SK-N-SH (cell line): ENCODE measurements around the gene TMEM62. TPM values are rescaled to one million over a fixed set of nuclear protein-coding genes. Genes with fewer than 3 reads are reported as not detected.

Source experiments
- CTCF ChIA-PET: fragments of 300-600, 350-600 bp; formaldehyde crosslinking; extraction: SDS; loops from one replicate; lab custom pipeline; 2021; lab: Yijun Ruan, JAX
- POLR2A ChIA-PET: fragments of 350-600 bp; sonication (Branson Sonifier 250); formaldehyde crosslinking; extraction: SDS; loops from one replicate; lab custom pipeline; 2020; ENCODE audit warnings: antibody characterized with exemption, inconsistent platforms; lab: Yijun Ruan, JAX
- DNase-seq: peaks from one replicate; pipeline ENCODE4 v3.0.0; 2012
- H2AFZ ChIP-seq: fragments of 200-600 bp; sonication (generic); 2 replicates; pipeline ENCODE4 v1.8.1; 2016; ENCODE audit warnings: antibody characterized with exemption, mild to moderate bottlenecking, low read depth
- H3F3A ChIP-seq: fragments of 200-600 bp; sonication (generic); replicated peaks from 2 replicates; pipeline ENCODE3; 2016; ENCODE audit warnings: antibody characterized with exemption, mild to moderate bottlenecking; ENCODE audit not compliant: insufficient read depth
- H3K27ac ChIP-seq, 2 experiments: fragments of 200-500 bp in 1 of 2; fragments of 200-600 bp in 1 of 2; sonication (Bioruptor generic) in 1 of 2; sonication (generic), shearing (Covaris generic) in 1 of 2; 2 replicates each; pipeline versions ENCODE4 v1.5.1 to v1.6.1; 2014 to 2016; ENCODE audit warnings: low read depth in 2 of 2, inconsistent platforms in 1 of 2, low read length in 1 of 2, mild to moderate bottlenecking in 1 of 2, mixed read lengths in 1 of 2
- H3K27me3 ChIP-seq: fragments of 200-600 bp; sonication (generic), shearing (Covaris generic); 2 replicates; pipeline ENCODE4 v1.6.1; 2016; ENCODE audit warnings: mixed run types; ENCODE audit not compliant: insufficient read depth
- H3K36me3 ChIP-seq, 2 experiments: fragments of 200-500 bp in 1 of 2; fragments of 200-600 bp in 1 of 2; sonication (Bioruptor generic) in 1 of 2; sonication (generic) in 1 of 2; replicated peaks in 1 of 2; 2 replicates each; pipeline versions ENCODE3 to v1.5.1; 2014 to 2016; ENCODE audit warnings: low read length in 1 of 2, mild to moderate bottlenecking in 1 of 2; ENCODE audit not compliant: insufficient read depth in 2 of 2, control insufficient read depth in 1 of 2
- H3K4me1 ChIP-seq, 2 experiments: fragments of 200-500 bp in 1 of 2; fragments of 200-600 bp in 1 of 2; sonication (Bioruptor generic) in 1 of 2; sonication (generic), shearing (Covaris generic) in 1 of 2; 2 replicates each; pipeline versions ENCODE4 v1.5.1 to v1.6.1; 2014 to 2016; ENCODE audit warnings: low read depth in 1 of 2, low read length in 1 of 2, mixed run types in 1 of 2; ENCODE audit not compliant: insufficient read depth in 2 of 2, control insufficient read depth in 1 of 2
- H3K4me2 ChIP-seq: fragments of 200-600 bp; sonication (generic), shearing (Covaris generic); 2 replicates; pipeline ENCODE4 v1.6.1; 2017; ENCODE audit warnings: mixed run types
- H3K4me3 ChIP-seq, 2 experiments: fragments of 200-500 bp in 1 of 2; fragments of 200-600 bp in 1 of 2; sonication (Bioruptor generic) in 1 of 2; sonication (generic), shearing (Covaris generic) in 1 of 2; 2 replicates each; pipeline versions ENCODE4 v1.5.1 to v1.8.1; 2014 to 2016; ENCODE audit warnings: low read depth in 2 of 2, inconsistent platforms in 1 of 2, low read length in 1 of 2, mild to moderate bottlenecking in 1 of 2, mixed read lengths in 1 of 2, moderate library complexity in 1 of 2
- H3K79me2 ChIP-seq: fragments of 200-600 bp; sonication (generic); 2 replicates; pipeline ENCODE4 v1.8.1; 2017; ENCODE audit warnings: mild to moderate bottlenecking; ENCODE audit not compliant: insufficient read depth
- H3K9ac ChIP-seq: fragments of 200-600 bp; sonication (generic); 2 replicates; pipeline ENCODE4 v1.6.1; 2017; ENCODE audit warnings: mixed run types
- H3K9me2 ChIP-seq: fragments of 200-600 bp; sonication (generic); 2 replicates; pipeline ENCODE4 v1.6.1; 2017; ENCODE audit warnings: mixed run types
- H3K9me3 ChIP-seq: fragments of 200-600 bp; sonication (generic); 2 replicates; pipeline ENCODE4 v1.6.1; 2017; ENCODE audit warnings: mixed run types, mild to moderate bottlenecking, moderate library complexity
- H4K20me1 ChIP-seq: fragments of 200-600 bp; sonication (generic); 2 replicates; pipeline ENCODE4 v1.6.1; 2017; ENCODE audit warnings: mild to moderate bottlenecking, mixed run types; ENCODE audit not compliant: insufficient read depth
- CTCF ChIP-seq: fragments of 200-600 bp; sonication (generic); IDR thresholded peaks from 2 replicates; pipeline ENCODE4 v1.6.1; 2017; ENCODE audit warnings: antibody characterized with exemption, mild to moderate bottlenecking, moderate library complexity
- FOSL2 ChIP-seq: IDR thresholded peaks from 2 replicates; pipeline ENCODE4 v1.4.0; 2012; ENCODE audit warnings: low read depth, mild to moderate bottlenecking, moderate library complexity, borderline replicate concordance
- FOXM1 ChIP-seq: IDR thresholded peaks from 2 replicates; pipeline ENCODE4 v1.4.0; 2012; ENCODE audit warnings: low read depth, mild to moderate bottlenecking
- GABPA ChIP-seq: IDR thresholded peaks from 2 replicates; pipeline ENCODE4 v1.4.0; 2012; ENCODE audit warnings: low read depth, mild to moderate bottlenecking
- RCOR1 ChIP-seq: fragments of 150-350 bp; IDR thresholded peaks from 2 replicates; pipeline ENCODE4 v1.6.1; 2017; ENCODE audit warnings: antibody characterized with exemption, low read length
- REST ChIP-seq: IDR thresholded peaks from 2 replicates; pipeline ENCODE4 v1.6.1; 2012; ENCODE audit warnings: mild to moderate bottlenecking, low read depth, low read length, moderate library complexity
- RXRA ChIP-seq: IDR thresholded peaks from 2 replicates; pipeline ENCODE4 v1.4.0; 2012; ENCODE audit warnings: low read depth, mild to moderate bottlenecking, borderline replicate concordance
- SMC3 ChIP-seq: IDR thresholded peaks from 2 replicates; pipeline ENCODE4 v1.6.1; 2012; ENCODE audit warnings: low read depth, low read length, improper control_type of control experiment
- TAF1 ChIP-seq: IDR thresholded peaks from 2 replicates; pipeline ENCODE4 v1.6.1; 2012; ENCODE audit warnings: low read depth, mild to moderate bottlenecking, low read length, moderate library complexity, borderline replicate concordance
- TEAD4 ChIP-seq: IDR thresholded peaks from 2 replicates; pipeline ENCODE4 v1.4.0; 2012; ENCODE audit warnings: mild to moderate bottlenecking, borderline replicate concordance; ENCODE audit not compliant: insufficient read depth
- USF1 ChIP-seq: IDR thresholded peaks from 2 replicates; pipeline ENCODE4 v1.4.0; 2012; ENCODE audit warnings: low read depth, borderline replicate concordance
- USF2 ChIP-seq: fragments of 150-350 bp; IDR thresholded peaks from 2 replicates; pipeline ENCODE4 v1.6.1; 2017; ENCODE audit warnings: antibody characterized with exemption, low read length, low read depth, borderline replicate concordance
- ZBTB33 ChIP-seq: IDR thresholded peaks from 2 replicates; pipeline ENCODE4 v1.4.0; 2012; ENCODE audit warnings: low read depth, borderline replicate concordance
- WGBS: methylation state at CpG from one replicate; pipeline ENCODE4 v1.1.6; 2017; ENCODE audit warnings: low lambda C conversion rate; 5-methylcytosine and 5-hydroxymethylcytosine counted together
- polyA plus RNA-seq, 3 experiments: library from polyadenylated mRNA; depleted of rRNA; stranded (reverse); fragments of >200 nt; gene quantifications; 2 replicates each; pipeline ENCODE4 v1.2.3, GENCODE V29; 2012

Gene TMEM62
- polyA plus RNA-seq, 1 of the 3 experiments (the other 2 are of a cell fraction) = 3.3 TPM

- H2AFZ ChIP-seq = no peak overlapping the region
- no peak overlapping the region for H3K27ac ChIP-seq
- 95% methylated on average over 3 of the region's 9 CpGs for WGBS
- no peak overlapping the region for H3K4me2 ChIP-seq
- no peaks in the 10 kb centered on the region for H3K79me2 ChIP-seq
- H3K27me3 ChIP-seq = no peaks in the 10 kb centered on the region
- H3K36me3 ChIP-seq = no peaks in the 10 kb centered on the region
- no peaks in the 10 kb centered on the region for H3K9me3 ChIP-seq
- no peak overlapping the region for H3K4me3 ChIP-seq
- DNase-seq = no peak
- H3F3A ChIP-seq = no peaks in the 10 kb centered on the region
- no peaks in the 10 kb centered on the region for H3K9me2 ChIP-seq
- H4K20me1 ChIP-seq = no peaks in the 10 kb centered on the region
- POLR2A ChIA-PET = no interaction called here
- peaks cover 0 to 5% of the 10 kb centered on the region in 2 experiments; a peak in 1 of 4 replicates for H3K4me1 ChIP-seq
- CTCF ChIA-PET = interaction anchor here (0.9 to 6.5 kb wide), 6 partner anchors 12 to 79 kb away, joined by 3 to 39 read pairs (median 6); partner anchors contain the start of gene CCNDBP1
- H3K9ac ChIP-seq = no peak overlapping the region
- TF ChIP-seq USF2 (no peak), RXRA (no peak), RCOR1 (no peak)
Observed at GRCh38 chr15:43207024-43207423, 73.6 kb downstream of the TMEM62 start.

GRCh38 chr15:43208052-43209002, 74.9 kb downstream of the TMEM62 start:
- ChIA-PET POLR2A (no interaction called here), CTCF (interaction anchor here (0.9 to 11.9 kb wide), 4 partner anchors 17 to 77 kb away, joined by 3 to 70 read pairs (median 6); no protein-coding TSS in a partner anchor)
- Histone ChIP-seq H3K4me2 (no peak overlapping the region), H3K79me2 (no peaks in the 10 kb centered on the region), H3K36me3 (no peaks in the 10 kb centered on the region), H3K9me2 (no peaks in the 10 kb centered on the region), H3F3A (no peaks in the 10 kb centered on the region), H3K9ac (no peak overlapping the region), H3K27ac (no peak overlapping the region), H4K20me1 (no peaks in the 10 kb centered on the region), H2AFZ (no peak overlapping the region), H3K4me3 (no peak overlapping the region), H3K9me3 (no peaks in the 10 kb centered on the region), H3K4me1 (peaks cover 0 to 12% of the 10 kb centered on the region in 2 experiments; a peak in 1 of 4 replicates), H3K27me3 (no peaks in the 10 kb centered on the region)
- 63% methylated on average over 21 of the region's 23 CpGs for WGBS
- no peak for DNase-seq
- TF ChIP-seq ZBTB33 (no peak), USF2 (no peak), GABPA (no peak), CTCF (no peak), SMC3 (no peak), FOSL2 (no peak), TEAD4 (no peak), TAF1 (no peak), FOXM1 (no peak), REST (no peak), USF1 (no peak)
